Choroid plexus epithelial cell (primary cell): ENCODE results near the gene AQP3.
A peak's percentile ranks its signal among the peaks of the same experiment; 100 is the strongest.

Experiments used
- DNase-seq: peaks from one replicate; pipeline ENCODE4 v3.0.0-alpha.2; 2010; ENCODE audit warnings: low read depth
- H3K4me3 ChIP-seq: 2 replicates; pipeline ENCODE4 v1.5.1; 2011; ENCODE audit warnings: low read depth, mild to moderate bottlenecking, control low read depth, low read length, moderate library complexity
- CTCF ChIP-seq: conservative IDR thresholded peaks from 2 replicates; pipeline ENCODE4 v1.5.1; 2011; ENCODE audit warnings: low read depth, mild to moderate bottlenecking, control low read depth, inconsistent platforms, low read length, moderate library complexity

Gene AQP3

GRCh38 chr9:33473643-33474352 lies 26.4 kb upstream of the AQP3 start, which contains the start of gene NOL6:
Gene NOL6 (minus strand): TSS chr9:33473924. CDS start chr9:33473842, 82 bp downstream.
- DNase-seq: peak; percentile 100
- H3K4me3 ChIP-seq: peak within 1 kb of the TSS; percentile 96
- no peak for TF ChIP-seq CTCF

- DNase-seq: no peak
- H3K4me3 ChIP-seq: peak overlapping the region; percentile 96
- TF ChIP-seq CTCF: no peak
These were observed 25.7 kb upstream of the AQP3 start for GRCh38 chr9:33472881-33473615.

- TF ChIP-seq CTCF: no peak
- no peak for DNase-seq
- no peak overlapping the region for H3K4me3 ChIP-seq
These were observed 24.9 kb upstream of the AQP3 start for GRCh38 chr9:33472171-33472880.

GRCh38 chr9:33471361-33471760 lies 24.0 kb upstream of the AQP3 start:
- no peak overlapping the region for H3K4me3 ChIP-seq
- TF ChIP-seq CTCF: no peak
- no peak for DNase-seq

GRCh38 chr9:33469891-33470290 lies 22.5 kb upstream of the AQP3 start:
- no peak for TF ChIP-seq CTCF
- DNase-seq: no peak

GRCh38 chr9:33468797-33469621 lies 21.6 kb upstream of the AQP3 start:
- DNase-seq: no peak
- TF ChIP-seq CTCF: no peak
- no peak overlapping the region for H3K4me3 ChIP-seq

More at GRCh38 chr9:33469891-33470290, 22.5 kb upstream of the AQP3 start:
- no peak overlapping the region for H3K4me3 ChIP-seq
